ENCODE data around the gene ACCSL. TPM values are rescaled to one million over a fixed set of nuclear protein-coding genes. Genes with fewer than 3 reads are reported as not detected.

Gene ACCSL
- total RNA-seq, 4 donors from 2014 or later = 0.60 TPM; not detected in 3

GRCh38 chr11:44085330-44085729, 37.5 kb downstream of the ACCSL start:
- DNase-seq (ENCODE audit: low spot score in 2 of 2) = no peak
- peaks cover 39% of the 10 kb centered on the region for H3K36me3 ChIP-seq
- no peak overlapping the region for H3K27ac ChIP-seq
- H3K9me3 ChIP-seq = no peaks in the 10 kb centered on the region
- H3K27me3 ChIP-seq = no peaks in the 10 kb centered on the region
- WGBS = 100% methylated on average over 1 of the region's 1 CpG
- TF ChIP-seq POLR2A (IDR thresholded peaks at IDR 0.05) (no peak), EP300 (IDR thresholded peaks at IDR 0.05) (no peak), POLR2AphosphoS5 (IDR thresholded peaks at IDR 0.05) (no peak)
- TF ChIP-seq, protein P1, sequence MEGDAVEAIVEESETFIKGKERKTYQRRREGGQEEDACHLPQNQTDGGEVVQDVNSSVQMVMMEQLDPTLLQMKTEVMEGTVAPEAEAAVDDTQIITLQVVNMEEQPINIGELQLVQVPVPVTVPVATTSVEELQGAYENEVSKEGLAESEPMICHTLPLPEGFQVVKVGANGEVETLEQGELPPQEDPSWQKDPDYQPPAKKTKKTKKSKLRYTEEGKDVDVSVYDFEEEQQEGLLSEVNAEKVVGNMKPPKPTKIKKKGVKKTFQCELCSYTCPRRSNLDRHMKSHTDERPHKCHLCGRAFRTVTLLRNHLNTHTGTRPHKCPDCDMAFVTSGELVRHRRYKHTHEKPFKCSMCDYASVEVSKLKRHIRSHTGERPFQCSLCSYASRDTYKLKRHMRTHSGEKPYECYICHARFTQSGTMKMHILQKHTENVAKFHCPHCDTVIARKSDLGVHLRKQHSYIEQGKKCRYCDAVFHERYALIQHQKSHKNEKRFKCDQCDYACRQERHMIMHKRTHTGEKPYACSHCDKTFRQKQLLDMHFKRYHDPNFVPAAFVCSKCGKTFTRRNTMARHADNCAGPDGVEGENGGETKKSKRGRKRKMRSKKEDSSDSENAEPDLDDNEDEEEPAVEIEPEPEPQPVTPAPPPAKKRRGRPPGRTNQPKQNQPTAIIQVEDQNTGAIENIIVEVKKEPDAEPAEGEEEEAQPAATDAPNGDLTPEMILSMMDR (IDR thresholded peaks at IDR 0.05) = no peak
- H3K4me3 ChIP-seq = no peak overlapping the region
- H3K4me1 ChIP-seq = no peaks in the 10 kb centered on the region

GRCh38 chr11:44088377-44088776, 40.6 kb downstream of the ACCSL start:
- Histone ChIP-seq H3K27ac (no peak overlapping the region), H3K36me3 (peaks cover 11% of the 10 kb centered on the region), H3K9me3 (no peaks in the 10 kb centered on the region), H3K4me3 (no peak overlapping the region), H3K27me3 (no peaks in the 10 kb centered on the region), H3K4me1 (no peaks in the 10 kb centered on the region)
- TF ChIP-seq POLR2AphosphoS5 (IDR thresholded peaks at IDR 0.05) (no peak), POLR2A (IDR thresholded peaks at IDR 0.05) (no peak), EP300 (IDR thresholded peaks at IDR 0.05) (no peak)
- TF ChIP-seq, protein P1 (IDR thresholded peaks at IDR 0.05) = no peak
- WGBS = 97% methylated on average over 4 of the region's 4 CpGs
- no peak for DNase-seq (ENCODE audit: low spot score in 2 of 2)

DNA sequence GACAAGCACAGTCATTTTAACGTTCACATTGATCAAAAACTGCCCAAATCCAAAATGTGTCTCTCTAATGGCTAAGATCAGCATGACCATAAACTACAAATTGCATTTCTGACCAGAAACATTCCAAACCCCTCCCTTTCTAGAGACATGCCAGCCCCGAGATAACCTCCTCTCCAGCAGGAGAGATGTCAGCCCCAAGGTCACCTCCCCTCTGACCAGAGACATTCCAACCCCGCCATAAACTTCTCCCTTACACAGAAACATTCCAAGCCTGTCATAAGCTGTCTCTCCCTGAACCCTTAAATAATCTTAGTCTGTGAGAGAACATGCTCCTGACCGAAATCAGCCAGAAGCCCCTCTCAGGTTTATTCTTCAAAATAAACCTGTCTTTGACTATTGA, 41.1 kb downstream of the ACCSL start:
- H3K4me3 ChIP-seq = no peak overlapping the region
- peaks cover 6% of the 10 kb centered on the region for H3K36me3 ChIP-seq
- no peak for DNase-seq (ENCODE audit: low spot score in 2 of 2)
- 97% methylated on average over 4 of the region's 4 CpGs for WGBS
- H3K4me1 ChIP-seq = no peaks in the 10 kb centered on the region
- TF ChIP-seq POLR2A (IDR thresholded peaks at IDR 0.05) (no peak), POLR2AphosphoS5 (IDR thresholded peaks at IDR 0.05) (no peak), EP300 (IDR thresholded peaks at IDR 0.05) (no peak)
- TF ChIP-seq, protein P1 (IDR thresholded peaks at IDR 0.05) = no peak
- no peak overlapping the region for H3K27ac ChIP-seq
- H3K9me3 ChIP-seq = no peaks in the 10 kb centered on the region
- H3K27me3 ChIP-seq = no peaks in the 10 kb centered on the region

DNA sequence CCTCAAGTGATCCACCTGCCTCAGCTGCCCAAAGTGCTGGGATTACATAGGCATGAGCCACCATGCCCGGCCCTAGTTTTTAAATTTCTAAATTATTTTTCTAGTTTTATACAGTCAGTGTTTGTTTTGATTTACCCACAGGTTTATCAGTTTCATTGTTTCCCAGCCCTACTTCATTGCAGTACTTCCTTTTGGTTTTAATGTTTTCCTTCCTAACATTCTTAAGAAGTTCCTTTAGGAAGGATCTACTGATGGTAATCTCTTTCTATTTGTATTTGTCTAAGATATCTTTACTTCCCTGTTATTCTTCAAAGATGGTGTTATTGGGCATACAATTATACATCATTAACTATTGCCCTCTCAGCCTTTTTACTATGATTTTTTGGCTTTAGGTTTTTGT, 42.8 kb downstream of the ACCSL start:
- no peaks in the 10 kb centered on the region for H3K27me3 ChIP-seq
- no peaks in the 10 kb centered on the region for H3K9me3 ChIP-seq
- H3K27ac ChIP-seq = no peak overlapping the region
- H3K36me3 ChIP-seq = no peaks in the 10 kb centered on the region
- peaks cover 8% of the 10 kb centered on the region for H3K4me1 ChIP-seq
- DNase-seq (ENCODE audit: low spot score in 2 of 2) = no peak
- TF ChIP-seq EP300 (IDR thresholded peaks at IDR 0.05) (no peak), POLR2AphosphoS5 (IDR thresholded peaks at IDR 0.05) (no peak), POLR2A (IDR thresholded peaks at IDR 0.05) (no peak)
- TF ChIP-seq, protein P1 (IDR thresholded peaks at IDR 0.05) = no peak
- H3K4me3 ChIP-seq = no peak overlapping the region
- WGBS = 89% methylated on average over 1 of the region's 1 CpG

GRCh38 chr11:44094260-44094868, 46.6 kb downstream of the ACCSL start:
- no peak overlapping the region for H3K4me3 ChIP-seq
- H3K27ac ChIP-seq = no peak overlapping the region
- DNase-seq (ENCODE audit: low spot score in 2 of 2) = peak; percentile 88 to 91
- no peaks in the 10 kb centered on the region for H3K9me3 ChIP-seq
- WGBS = 27% methylated on average over 11 of the region's 11 CpGs
- no peaks in the 10 kb centered on the region for H3K27me3 ChIP-seq
- H3K4me1 ChIP-seq = peaks cover 23% of the 10 kb centered on the region
- no peaks in the 10 kb centered on the region for H3K36me3 ChIP-seq
- TF ChIP-seq, protein P1 (IDR thresholded peaks at IDR 0.05) = peak in 1 of 2 donors; percentile 70
- no peak for TF ChIP-seq POLR2AphosphoS5 (IDR thresholded peaks at IDR 0.05)

Measured in suprapubic skin (tissue), 4 donors.